Neural progenitor cell (in vitro differentiated cells): Measurements from ENCODE around the gene ADAMTS4. TPM values are rescaled to one million over a fixed set of nuclear protein-coding genes. Genes with fewer than 3 reads are reported as not detected.

Experiments used
- DNase-seq: peaks from one replicate; pipeline ENCODE4 v3.0.0-alpha.2; 2016; ENCODE audit warnings: low spot score
- H2AFZ ChIP-seq: fragments of 200-600 bp; sonication (generic); replicated peaks from 2 replicates; pipeline ENCODE4 v1.6.1; 2016; ENCODE audit warnings: antibody characterized with exemption
- H3F3A ChIP-seq: fragments of 200-600 bp; sonication (generic); 2 replicates; pipeline ENCODE4 v1.6.1; 2016; ENCODE audit warnings: antibody characterized with exemption, low read depth
- H3K27ac ChIP-seq: fragments of 200-600 bp; sonication (generic); 2 replicates; pipeline ENCODE4 v1.5.1; 2016; ENCODE audit warnings: mild to moderate bottlenecking
- H3K27me3 ChIP-seq: fragments of 200-600 bp; sonication (generic); 2 replicates; pipeline ENCODE4 v1.6.1; 2016; ENCODE audit warnings: mild to moderate bottlenecking, moderate library complexity
- H3K36me3 ChIP-seq: fragments of 200-600 bp; sonication (generic); 2 replicates; pipeline ENCODE4 v1.5.1; 2016
- H3K4me1 ChIP-seq: fragments of 200-600 bp; sonication (generic); 2 replicates; pipeline ENCODE4 v1.6.1; 2016; ENCODE audit warnings: mixed run types
- H3K4me2 ChIP-seq: fragments of 200-600 bp; sonication (generic); 2 replicates; pipeline ENCODE4 v1.6.1; 2016
- H3K4me3 ChIP-seq: fragments of 200-600 bp; sonication (generic); 2 replicates; pipeline ENCODE4 v1.5.1; 2016
- H3K79me2 ChIP-seq: fragments of 200-600 bp; sonication (generic); 2 replicates; pipeline ENCODE4 v1.6.1; 2016; ENCODE audit warnings: low read depth
- H3K9ac ChIP-seq: fragments of 200-600 bp; sonication (generic); 2 replicates; pipeline ENCODE4 v1.6.1; 2016
- H3K9me3 ChIP-seq: fragments of 200-600 bp; sonication (generic); 2 replicates; pipeline ENCODE4 v1.5.1; 2016; ENCODE audit warnings: low read depth
- H4K20me1 ChIP-seq: fragments of 200-600 bp; sonication (generic); 2 replicates; pipeline ENCODE4 v1.6.1; 2016; ENCODE audit warnings: low read depth
- H3K27ac Mint-ChIP-seq: 3 replicates; pipeline ENCODE4 v1.8.0; 2021; ENCODE audit warnings: mixed read lengths
- H3K27me3 Mint-ChIP-seq: 2 replicates; pipeline ENCODE4 v1.8.0; 2022; ENCODE audit warnings: low read depth, mild to moderate bottlenecking, inconsistent platforms, moderate library complexity, mixed read lengths; ENCODE audit not compliant: insufficient read depth
- H3K36me3 Mint-ChIP-seq: 3 replicates; pipeline ENCODE4 v1.8.0; 2021; ENCODE audit warnings: mixed read lengths
- H3K4me1 Mint-ChIP-seq: 3 replicates; pipeline ENCODE4 v1.8.0; 2021; ENCODE audit warnings: mixed read lengths
- H3K4me3 Mint-ChIP-seq: 3 replicates; pipeline ENCODE4 v1.8.0; 2021; ENCODE audit warnings: mild to moderate bottlenecking, moderate library complexity, mixed read lengths
- H3K9me3 Mint-ChIP-seq: 3 replicates; pipeline ENCODE4 v1.8.0; 2020; ENCODE audit warnings: mixed read lengths
- EZH2 ChIP-seq: fragments of 200-600 bp; sonication (generic); IDR thresholded peaks from 2 replicates; pipeline ENCODE4 v1.6.1; 2017; ENCODE audit warnings: antibody characterized with exemption, mild to moderate bottlenecking, moderate library complexity
- EZH2phosphoT487 ChIP-seq: fragments of 200-600 bp; sonication (generic); IDR thresholded peaks from 2 replicates; pipeline ENCODE4 v1.6.1; 2017; ENCODE audit warnings: antibody characterized with exemption
- total RNA-seq: library from RNA; depleted of rRNA; stranded (reverse); fragments of >200 nt; gene quantifications from 2 replicates; pipeline ENCODE4 v1.2.3, GENCODE V29; 2015; ENCODE audit warnings: low replicate concordance
- TF ChIP-seq, protein P1 (sequence below): fragments of 200-600 bp; sonication (generic); IDR thresholded peaks from 2 replicates; pipeline ENCODE4 v1.5.1; 2017; ENCODE audit warnings: antibody characterized with exemption, mild to moderate bottlenecking

The ADAMTS4 gene
- total RNA-seq, 1 donor from 2014 or later = 1.3 TPM

- no peaks in the 10 kb centered on the region for H3K79me2 ChIP-seq
- H3K36me3 ChIP-seq = no peaks in the 10 kb centered on the region
These were observed 25.2 kb upstream of the ADAMTS4 start for GRCh38 chr1:161223805-161224694.

DNA sequence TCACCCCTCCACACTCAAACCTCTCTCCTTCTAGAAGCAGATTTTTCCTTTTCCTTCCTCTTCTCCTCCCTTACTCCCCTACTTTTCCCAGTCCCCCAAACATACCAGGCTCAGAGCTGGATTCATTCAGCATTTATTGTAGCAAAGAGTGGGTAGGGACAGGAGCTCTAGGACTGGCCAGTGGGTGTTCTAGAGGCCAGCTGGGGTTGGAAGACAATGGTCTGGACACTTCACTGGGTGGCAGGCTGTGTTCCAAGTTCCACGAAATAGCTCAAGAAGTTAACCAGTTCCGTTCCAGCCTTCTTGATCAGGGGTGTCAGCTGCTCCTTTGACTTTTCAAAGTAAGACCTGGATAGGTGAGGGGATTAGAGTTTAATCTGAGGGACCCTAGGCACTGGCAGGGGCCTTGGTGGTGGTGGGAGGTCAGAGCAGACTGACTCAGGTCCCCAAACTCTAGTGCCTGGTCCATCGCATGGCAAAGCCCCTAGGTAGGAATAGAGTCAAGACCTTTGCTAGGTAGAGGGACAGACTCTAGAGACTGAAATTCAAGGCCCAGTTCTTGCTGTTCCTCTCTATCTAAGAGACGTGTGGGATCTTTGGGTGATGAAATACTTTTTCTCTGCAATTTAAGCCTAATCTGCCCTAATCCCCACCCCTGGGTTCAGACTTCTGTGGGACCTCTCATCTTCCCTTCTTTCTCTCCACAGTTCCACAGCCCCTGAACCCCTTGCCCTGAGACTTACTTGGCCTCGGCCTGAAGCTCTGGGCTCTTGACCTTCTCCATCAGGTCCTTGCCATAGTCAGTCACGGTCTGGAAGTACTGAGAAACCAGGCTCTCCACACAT lies 23.5 kb upstream of the ADAMTS4 start:
- TF ChIP-seq EZH2 = no peak
- TF ChIP-seq, protein P1, sequence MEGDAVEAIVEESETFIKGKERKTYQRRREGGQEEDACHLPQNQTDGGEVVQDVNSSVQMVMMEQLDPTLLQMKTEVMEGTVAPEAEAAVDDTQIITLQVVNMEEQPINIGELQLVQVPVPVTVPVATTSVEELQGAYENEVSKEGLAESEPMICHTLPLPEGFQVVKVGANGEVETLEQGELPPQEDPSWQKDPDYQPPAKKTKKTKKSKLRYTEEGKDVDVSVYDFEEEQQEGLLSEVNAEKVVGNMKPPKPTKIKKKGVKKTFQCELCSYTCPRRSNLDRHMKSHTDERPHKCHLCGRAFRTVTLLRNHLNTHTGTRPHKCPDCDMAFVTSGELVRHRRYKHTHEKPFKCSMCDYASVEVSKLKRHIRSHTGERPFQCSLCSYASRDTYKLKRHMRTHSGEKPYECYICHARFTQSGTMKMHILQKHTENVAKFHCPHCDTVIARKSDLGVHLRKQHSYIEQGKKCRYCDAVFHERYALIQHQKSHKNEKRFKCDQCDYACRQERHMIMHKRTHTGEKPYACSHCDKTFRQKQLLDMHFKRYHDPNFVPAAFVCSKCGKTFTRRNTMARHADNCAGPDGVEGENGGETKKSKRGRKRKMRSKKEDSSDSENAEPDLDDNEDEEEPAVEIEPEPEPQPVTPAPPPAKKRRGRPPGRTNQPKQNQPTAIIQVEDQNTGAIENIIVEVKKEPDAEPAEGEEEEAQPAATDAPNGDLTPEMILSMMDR = no peak
- TF ChIP-seq EZH2phosphoT487 = no peak
- H3K27ac Mint-ChIP-seq = no peak overlapping the region
- no peaks in the 10 kb centered on the region for H3K79me2 ChIP-seq

More at GRCh38 chr1:161223805-161224694, 25.2 kb upstream of the ADAMTS4 start:
- TF ChIP-seq EZH2phosphoT487 = no peak
- no peak for TF ChIP-seq EZH2
- TF ChIP-seq, protein P1 = no peak
- no peaks in the 10 kb centered on the region for H3K36me3 Mint-ChIP-seq
- Histone ChIP-seq H3K4me3 (no peak overlapping the region), H4K20me1 (no peaks in the 10 kb centered on the region), H3K9me3 (no peaks in the 10 kb centered on the region), H3K4me1 (peaks cover 9% of the 10 kb centered on the region), H3K27me3 (no peaks in the 10 kb centered on the region), H2AFZ (no peak overlapping the region), H3K9ac (no peak overlapping the region), H3F3A (peaks cover 13% of the 10 kb centered on the region), H3K4me2 (no peak overlapping the region), H3K27ac (no peak overlapping the region)
- peaks cover 5% of the 10 kb centered on the region for H3K27me3 Mint-ChIP-seq
- H3K4me3 Mint-ChIP-seq = no peak overlapping the region
- no peak overlapping the region for H3K27ac Mint-ChIP-seq
- H3K9me3 Mint-ChIP-seq = no peaks in the 10 kb centered on the region
- peaks cover 21% of the 10 kb centered on the region for H3K4me1 Mint-ChIP-seq
- no peak for DNase-seq

GRCh38 chr1:161220002-161220401 lies 21.1 kb upstream of the ADAMTS4 start:
- Mint-ChIP-seq H3K4me3 (no peak overlapping the region), H3K4me1 (peaks cover 13% of the 10 kb centered on the region), H3K9me3 (no peaks in the 10 kb centered on the region), H3K27me3 (peaks cover 7% of the 10 kb centered on the region), H3K36me3 (peaks cover 3% of the 10 kb centered on the region), H3K27ac (no peak overlapping the region)
- no peak overlapping the region for H3K9ac ChIP-seq
- H3K79me2 ChIP-seq = no peaks in the 10 kb centered on the region
- H3F3A ChIP-seq = peaks cover 9% of the 10 kb centered on the region
- no peaks in the 10 kb centered on the region for H4K20me1 ChIP-seq
- no peaks in the 10 kb centered on the region for H3K27me3 ChIP-seq
- H3K4me3 ChIP-seq = no peak overlapping the region
- no peaks in the 10 kb centered on the region for H3K9me3 ChIP-seq
- no peak overlapping the region for H2AFZ ChIP-seq
- H3K4me2 ChIP-seq = no peak overlapping the region
- H3K36me3 ChIP-seq = no peaks in the 10 kb centered on the region
- DNase-seq = no peak
- peaks cover 6% of the 10 kb centered on the region for H3K4me1 ChIP-seq
- H3K27ac ChIP-seq = no peak overlapping the region
- TF ChIP-seq EZH2phosphoT487 (no peak), EZH2 (no peak)
- TF ChIP-seq, protein P1 = no peak

More for the DNA sequence above, 23.5 kb upstream of the ADAMTS4 start:
- Histone ChIP-seq H3K9me3 (no peaks in the 10 kb centered on the region), H3K9ac (no peak overlapping the region), H3F3A (peaks cover 13% of the 10 kb centered on the region), H2AFZ (no peak overlapping the region), H3K27me3 (no peaks in the 10 kb centered on the region), H4K20me1 (no peaks in the 10 kb centered on the region), H3K4me2 (no peak overlapping the region), H3K4me3 (no peak overlapping the region), H3K27ac (no peak overlapping the region), H3K36me3 (no peaks in the 10 kb centered on the region), H3K4me1 (peaks cover 9% of the 10 kb centered on the region)
- no peak for DNase-seq
- H3K27me3 Mint-ChIP-seq = peaks cover 5% of the 10 kb centered on the region
- no peak overlapping the region for H3K4me3 Mint-ChIP-seq
- H3K4me1 Mint-ChIP-seq = peaks cover 25% of the 10 kb centered on the region
- H3K9me3 Mint-ChIP-seq = no peaks in the 10 kb centered on the region
- no peaks in the 10 kb centered on the region for H3K36me3 Mint-ChIP-seq
